HS-5 (cell line): ENCODE data around the gene ARFGEF2.
"Not testable (repeated sequence)": the region's sequence is repeated elsewhere in the genome, so short reads cannot be mapped to it uniquely, and the experiment has no call there.

ENCODE experiments used
- DNase-seq: peaks from one replicate; pipeline ENCODE4 v3.0.0-alpha.2; 2012; ENCODE audit warnings: low read depth

The ARFGEF2 gene

DNA sequence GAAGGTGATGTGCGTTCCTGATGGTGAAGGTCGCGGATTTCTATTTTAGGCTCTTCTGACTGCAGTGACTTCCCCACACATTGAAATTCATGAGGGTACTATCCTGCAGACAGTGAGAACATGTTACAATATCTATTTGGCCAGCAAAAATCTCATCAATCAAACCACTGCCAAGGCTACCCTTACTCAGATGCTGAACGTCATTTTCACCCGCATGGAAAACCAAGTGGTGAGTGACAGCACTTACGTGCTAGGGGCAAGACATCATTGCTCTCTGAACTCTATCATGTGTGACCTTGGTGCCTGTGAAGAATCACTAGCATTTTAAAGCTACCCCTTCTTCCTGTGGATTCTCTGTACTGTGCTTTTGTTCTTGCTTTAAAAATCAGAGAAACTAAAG is 31.1 kb downstream of the ARFGEF2 start:
- no peak for DNase-seq

DNA sequence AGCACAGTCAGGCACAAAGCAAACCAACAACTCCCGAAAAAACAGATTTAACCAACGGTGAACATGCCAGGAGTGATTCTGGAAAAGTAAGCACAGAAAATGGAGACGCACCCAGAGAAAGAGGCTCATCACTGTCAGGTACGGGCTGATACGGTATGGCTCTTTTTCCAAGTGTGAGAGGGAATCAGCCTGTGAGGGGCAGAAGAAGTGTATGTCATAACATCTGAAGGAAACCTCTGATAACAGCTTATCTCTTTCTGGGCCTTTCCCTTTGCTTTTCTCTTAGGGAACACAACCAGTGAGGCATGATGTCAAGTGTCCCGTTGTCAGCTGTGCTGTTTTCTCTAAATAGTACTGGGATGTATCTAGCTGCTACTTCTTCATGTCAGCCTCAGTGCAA is 32.1 kb downstream of the ARFGEF2 start:
- DNase-seq: no peak

DNA sequence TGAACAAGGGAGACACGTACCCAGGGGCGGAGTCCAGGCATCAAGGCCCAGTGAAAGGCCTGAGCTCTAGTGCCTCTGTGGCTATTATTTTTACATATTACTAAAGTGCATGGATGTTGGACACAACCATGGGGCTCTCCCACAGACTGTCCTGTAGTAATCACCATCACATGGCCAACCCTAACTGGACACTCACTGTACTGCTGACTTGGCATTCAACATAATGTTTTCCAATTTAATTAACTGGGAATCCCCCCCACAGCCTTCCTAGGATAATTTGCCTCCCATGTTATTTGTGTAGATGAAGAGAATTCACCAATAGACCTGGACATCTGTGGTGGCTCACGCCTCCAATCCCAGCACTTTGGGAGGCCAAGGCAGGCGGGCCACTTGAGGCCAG is 34.5 kb downstream of the ARFGEF2 start:
- DNase-seq: no peak

DNA sequence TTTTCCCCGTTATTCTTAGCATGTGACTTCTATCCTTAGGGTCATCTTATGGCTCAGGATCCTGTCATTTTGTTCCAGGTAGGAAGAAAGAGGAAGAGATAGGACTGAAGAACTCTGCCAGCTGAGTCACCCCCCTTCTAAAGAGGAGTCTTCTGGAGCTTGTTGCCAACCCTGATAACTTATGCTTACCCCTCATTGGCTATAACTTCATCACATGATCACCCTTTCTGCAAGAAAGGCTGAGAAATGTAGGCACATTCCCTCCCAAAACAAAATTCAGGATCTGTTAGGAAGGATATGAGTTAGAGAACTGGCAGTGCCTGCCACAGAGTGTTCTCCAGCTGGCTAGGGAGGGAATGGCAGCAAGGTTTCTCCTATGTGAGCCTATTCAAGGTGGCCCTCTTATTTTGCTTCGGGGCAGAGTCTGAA is 35.6 kb downstream of the ARFGEF2 start:
- no peak for DNase-seq

DNA sequence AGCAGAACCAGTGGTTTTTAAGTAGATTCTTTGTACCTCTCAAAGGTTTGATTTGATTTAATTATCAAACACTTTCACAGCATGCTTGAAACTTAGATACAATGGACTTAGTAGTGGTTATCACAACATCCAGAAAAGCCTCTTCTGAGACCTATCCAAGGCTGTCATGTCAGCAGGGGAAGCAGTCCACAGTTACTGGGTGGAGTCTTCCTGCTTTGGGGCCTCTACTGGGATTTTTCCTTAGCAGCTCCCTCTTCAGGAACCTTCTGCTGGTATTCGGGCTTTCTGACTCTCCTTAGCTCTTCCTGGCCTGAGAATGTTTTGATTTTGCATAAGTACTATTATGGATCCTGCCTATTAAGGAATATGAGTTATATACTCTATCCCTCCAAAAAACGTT is 36.0 kb downstream of the ARFGEF2 start:
- DNase-seq: no peak

- no peak for DNase-seq
These were observed 37.2 kb downstream of the ARFGEF2 start for GRCh38 chr20:48958743-48959142.

- peak; percentile 96 for DNase-seq
These were observed 38.5 kb downstream of the ARFGEF2 start for GRCh38 chr20:48959899-48960550.

DNA sequence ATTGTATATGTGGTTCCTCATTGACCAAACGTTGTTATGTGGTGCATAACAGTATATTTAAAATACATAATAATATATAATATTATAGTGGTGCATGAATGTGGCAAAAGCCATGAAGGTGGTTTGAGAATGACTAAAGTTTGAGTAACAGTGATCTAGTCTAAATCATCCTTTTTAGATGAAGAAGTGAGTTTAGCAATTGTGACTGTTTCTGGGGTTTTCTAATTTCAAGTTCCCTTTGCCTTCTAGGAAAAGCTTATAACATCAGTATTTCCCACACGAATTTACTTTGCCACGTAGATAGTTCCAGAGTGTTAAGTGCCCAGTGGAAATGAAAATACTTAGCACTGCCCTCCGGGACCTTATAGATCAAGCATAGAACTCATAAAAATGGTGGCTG is 40.9 kb downstream of the ARFGEF2 start:
- DNase-seq: no peak

GRCh38 chr20:48962976-48963771 is 41.7 kb downstream of the ARFGEF2 start:
- DNase-seq: no peak

- DNase-seq: no peak
These were observed 43.8 kb downstream of the ARFGEF2 start for GRCh38 chr20:48965189-48965910.

- no peak for DNase-seq
These were observed 49.3 kb downstream of the ARFGEF2 start for GRCh38 chr20:48970681-48971365.

- no peak for DNase-seq
These were observed 50.4 kb downstream of the ARFGEF2 start for GRCh38 chr20:48971956-48972355.

- DNase-seq: no peak
These were observed 51.3 kb downstream of the ARFGEF2 start for GRCh38 chr20:48972816-48973215.

DNA sequence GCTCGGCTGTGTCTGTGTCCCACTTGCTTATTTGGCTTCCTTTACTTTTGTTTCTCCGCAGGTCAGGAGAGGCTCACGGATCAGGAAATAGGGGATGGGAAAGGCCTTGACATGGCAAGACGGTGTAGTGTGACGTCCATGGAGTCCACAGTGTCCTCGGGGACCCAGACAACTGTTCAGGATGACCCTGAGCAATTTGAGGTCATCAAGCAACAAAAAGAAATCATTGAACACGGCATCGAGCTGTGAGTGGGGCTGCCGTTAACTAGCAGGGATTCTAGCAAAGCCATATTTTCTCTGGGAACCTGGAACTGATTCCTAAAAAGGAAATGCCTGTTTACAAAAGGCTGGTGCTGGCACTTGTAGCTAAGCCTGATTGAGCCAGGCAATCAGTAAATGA is 54.4 kb downstream of the ARFGEF2 start:
- DNase-seq: no peak

DNA sequence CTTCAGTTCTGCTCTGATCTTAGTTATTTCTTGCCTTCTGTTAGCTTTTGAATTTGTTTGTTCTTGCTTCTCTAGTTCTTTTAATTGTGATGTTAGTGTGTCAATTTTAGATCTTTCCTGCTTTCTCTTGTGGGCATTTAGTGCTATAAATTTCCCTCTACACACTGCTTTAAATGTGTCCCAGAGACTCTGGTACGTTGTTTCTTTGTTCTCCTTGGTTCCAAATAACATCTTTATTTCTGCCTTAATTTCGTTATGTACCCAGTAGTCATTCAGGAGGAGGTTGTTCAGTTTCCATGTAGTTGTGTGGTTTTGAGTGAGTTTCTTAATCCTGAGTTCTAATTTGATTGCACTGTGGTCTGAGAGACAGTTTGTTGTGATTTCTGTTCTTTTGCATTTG is 58.5 kb downstream of the ARFGEF2 start:
- not testable (repeated sequence) for DNase-seq

- peak; percentile 100 for DNase-seq
These were observed 62.2 kb downstream of the ARFGEF2 start for GRCh38 chr20:48983423-48984400.

GRCh38 chr20:48984575-48985219 is 63.2 kb downstream of the ARFGEF2 start:
- no peak for DNase-seq

DNA sequence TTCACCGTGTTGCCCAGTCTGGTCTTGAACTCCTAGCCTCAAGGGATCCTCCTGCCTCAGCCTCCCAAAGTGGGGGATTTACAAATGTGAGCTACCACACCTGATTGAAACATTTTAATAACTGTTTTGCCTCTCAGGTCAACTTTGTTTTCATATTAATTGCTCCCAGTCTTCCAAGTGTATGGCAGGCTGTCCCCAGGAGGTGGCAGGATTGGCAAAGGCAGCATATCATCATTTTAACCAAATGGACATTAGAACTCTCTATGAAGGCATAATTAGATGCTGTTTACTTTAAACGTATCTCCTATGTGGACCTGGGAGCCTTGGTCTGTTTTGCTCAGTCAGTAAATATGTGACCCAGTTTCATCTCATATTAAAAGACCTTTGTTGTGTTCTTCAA is 65.4 kb downstream of the ARFGEF2 start:
- DNase-seq: no peak

- no peak for DNase-seq
These were observed 69.0 kb downstream of the ARFGEF2 start for GRCh38 chr20:48990467-48990866.

GRCh38 chr20:48995589-48995988 is 74.1 kb downstream of the ARFGEF2 start:
- DNase-seq: no peak
